ENCODE data around the gene PRKD3. TPM values are rescaled to one million over a fixed set of nuclear protein-coding genes. Genes with fewer than 3 reads are reported as not detected.

Gene PRKD3
- total and polyA plus RNA-seq, 7 donors: 4.4 to 78.8 (median 53.9) TPM

GRCh38 chr2:37357069-37357468 is 32.4 kb upstream of the PRKD3 start:
- Histone ChIP-seq H3K36me3 (peaks cover 0 to 9% (median 0%) of the 10 kb centered on the region in 4 donors), H3K4me3 (no peak overlapping the region), H3K27me3 (no peaks in the 10 kb centered on the region), H3K9me3 (no peaks in the 10 kb centered on the region), H3K4me1 (no peaks in the 10 kb centered on the region), H3K27ac (no peak overlapping the region)
- intact Hi-C loops (cut with DNase I): no loop called here
- WGBS, 2 donors: 19 to 72% methylated on average over 1 of the region's 1 CpG
- TF ChIP-seq POLR2AphosphoS5 (IDR thresholded peaks at IDR 0.05) (no peak), EP300 (IDR thresholded peaks at IDR 0.05) (no peak), POLR2A (IDR thresholded peaks at IDR 0.05) (no peak)
- TF ChIP-seq, protein P1, sequence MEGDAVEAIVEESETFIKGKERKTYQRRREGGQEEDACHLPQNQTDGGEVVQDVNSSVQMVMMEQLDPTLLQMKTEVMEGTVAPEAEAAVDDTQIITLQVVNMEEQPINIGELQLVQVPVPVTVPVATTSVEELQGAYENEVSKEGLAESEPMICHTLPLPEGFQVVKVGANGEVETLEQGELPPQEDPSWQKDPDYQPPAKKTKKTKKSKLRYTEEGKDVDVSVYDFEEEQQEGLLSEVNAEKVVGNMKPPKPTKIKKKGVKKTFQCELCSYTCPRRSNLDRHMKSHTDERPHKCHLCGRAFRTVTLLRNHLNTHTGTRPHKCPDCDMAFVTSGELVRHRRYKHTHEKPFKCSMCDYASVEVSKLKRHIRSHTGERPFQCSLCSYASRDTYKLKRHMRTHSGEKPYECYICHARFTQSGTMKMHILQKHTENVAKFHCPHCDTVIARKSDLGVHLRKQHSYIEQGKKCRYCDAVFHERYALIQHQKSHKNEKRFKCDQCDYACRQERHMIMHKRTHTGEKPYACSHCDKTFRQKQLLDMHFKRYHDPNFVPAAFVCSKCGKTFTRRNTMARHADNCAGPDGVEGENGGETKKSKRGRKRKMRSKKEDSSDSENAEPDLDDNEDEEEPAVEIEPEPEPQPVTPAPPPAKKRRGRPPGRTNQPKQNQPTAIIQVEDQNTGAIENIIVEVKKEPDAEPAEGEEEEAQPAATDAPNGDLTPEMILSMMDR (IDR thresholded peaks at IDR 0.05): no peak
- no peak for DNase-seq

DNA sequence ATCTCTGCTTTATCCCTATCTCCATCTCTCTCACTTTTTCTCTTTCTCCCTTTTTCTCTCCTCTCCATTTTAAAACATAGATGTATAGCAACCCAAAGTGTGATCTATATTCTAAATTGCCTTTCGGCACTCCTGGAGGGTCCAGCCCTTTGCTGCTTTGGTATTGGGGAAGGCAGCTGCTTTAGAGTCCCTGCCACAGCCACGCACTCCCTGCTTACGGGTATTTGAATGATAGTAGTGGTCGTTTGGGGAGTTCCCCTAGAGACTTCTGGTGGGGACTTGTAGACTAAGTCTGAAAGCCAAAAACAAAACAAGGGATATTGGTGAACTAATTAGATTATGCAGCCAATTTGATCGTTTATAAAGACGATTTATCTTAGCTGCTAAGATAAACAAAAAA is 31.7 kb upstream of the PRKD3 start:
- DNase-seq: no peak
- H3K4me1 ChIP-seq: peaks cover 0 to 2% (median 0%) of the 10 kb centered on the region in 4 donors
- H3K4me3 ChIP-seq: no peak overlapping the region
- no peaks in the 10 kb centered on the region for H3K27me3 ChIP-seq
- 64 to 68% methylated on average over 6 of the region's 6 CpGs for WGBS, 2 donors
- H3K36me3 ChIP-seq: peaks cover 0 to 9% (median 0%) of the 10 kb centered on the region in 4 donors
- intact Hi-C loops (cut with DNase I): no loop called here
- TF ChIP-seq POLR2AphosphoS5 (IDR thresholded peaks at IDR 0.05) (no peak), POLR2A (IDR thresholded peaks at IDR 0.05) (no peak), EP300 (IDR thresholded peaks at IDR 0.05) (no peak)
- TF ChIP-seq, protein P1 (IDR thresholded peaks at IDR 0.05): no peak
- no peaks in the 10 kb centered on the region for H3K9me3 ChIP-seq
- no peak overlapping the region for H3K27ac ChIP-seq

- Histone ChIP-seq H3K4me1 (peaks cover 0 to 7% (median 1%) of the 10 kb centered on the region in 4 donors), H3K4me3 (no peak overlapping the region), H3K36me3 (peaks cover 0 to 9% (median 0%) of the 10 kb centered on the region in 4 donors), H3K27me3 (no peaks in the 10 kb centered on the region), H3K9me3 (no peaks in the 10 kb centered on the region), H3K27ac (no peak overlapping the region)
- DNase-seq: no peak
- intact Hi-C loops (cut with DNase I): no loop called here
- WGBS, 2 donors: 90 to 92% methylated on average over 7 of the region's 7 CpGs
- no peak for TF ChIP-seq POLR2A (IDR thresholded peaks at IDR 0.05)
- TF ChIP-seq, protein P1 (IDR thresholded peaks at IDR 0.05): no peak
- TF ChIP-seq POLR2AphosphoS5 (IDR thresholded peaks at IDR 0.05): no peak
- TF ChIP-seq EP300 (IDR thresholded peaks at IDR 0.05): no peak
Observed at GRCh38 chr2:37355735-37356134, 31.1 kb upstream of the PRKD3 start.

GRCh38 chr2:37354531-37354930 is 29.9 kb upstream of the PRKD3 start:
- intact Hi-C loops (cut with DNase I): no loop called here
- H3K9me3 ChIP-seq: no peaks in the 10 kb centered on the region
- TF ChIP-seq POLR2AphosphoS5 (IDR thresholded peaks at IDR 0.05): no peak
- TF ChIP-seq EP300 (IDR thresholded peaks at IDR 0.05): no peak
- TF ChIP-seq, protein P1 (IDR thresholded peaks at IDR 0.05): no peak
- H3K4me3 ChIP-seq: no peak overlapping the region
- H3K27me3 ChIP-seq: no peaks in the 10 kb centered on the region
- H3K4me1 ChIP-seq: peaks cover 0 to 19% (median 13%) of the 10 kb centered on the region in 4 donors
- 95 to 96% methylated on average over 3 of the region's 3 CpGs for WGBS, 2 donors
- H3K36me3 ChIP-seq: peaks cover 0 to under 1% (median 0%) of the 10 kb centered on the region in 4 donors
- no peak overlapping the region for H3K27ac ChIP-seq
- DNase-seq: no peak

DNA sequence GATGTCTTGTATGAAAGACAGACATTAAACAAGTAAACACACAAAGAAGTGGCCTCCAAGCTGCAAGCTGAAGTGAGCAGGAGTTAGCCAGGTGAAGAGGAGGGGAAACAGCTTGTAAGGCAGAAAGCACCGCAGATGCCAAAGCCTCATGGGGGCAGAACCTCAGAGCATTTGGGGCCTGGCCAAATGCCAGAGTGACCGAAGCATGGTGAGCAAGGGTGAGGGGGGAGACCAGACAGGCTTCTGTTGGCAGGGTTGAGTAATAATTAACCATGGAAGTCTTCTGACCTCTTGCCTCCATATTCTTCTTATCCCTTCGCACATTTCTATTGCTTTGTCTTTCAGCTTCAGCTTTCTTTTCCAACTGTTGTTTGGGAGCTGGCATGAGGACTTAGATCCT is 25.4 kb upstream of the PRKD3 start:
- intact Hi-C loops (cut with DNase I): no loop called here
- no peaks in the 10 kb centered on the region for H3K27me3 ChIP-seq
- peaks cover 0 to 33% (median 22%) of the 10 kb centered on the region in 4 donors for H3K4me1 ChIP-seq
- WGBS, 2 donors: 15 to 40% methylated on average over 3 of the region's 3 CpGs
- H3K9me3 ChIP-seq: no peaks in the 10 kb centered on the region
- H3K36me3 ChIP-seq: no peaks in the 10 kb centered on the region
- no peak overlapping the region for H3K4me3 ChIP-seq
- DNase-seq: no peak
- TF ChIP-seq POLR2AphosphoS5 (IDR thresholded peaks at IDR 0.05) (no peak), POLR2A (IDR thresholded peaks at IDR 0.05) (no peak), EP300 (IDR thresholded peaks at IDR 0.05) (no peak)
- TF ChIP-seq, protein P1 (IDR thresholded peaks at IDR 0.05): no peak
- H3K27ac ChIP-seq: peak overlapping the region in 2 of 4 donors; percentile 2 to 30
